ENCODE results near the gene PRKD2.
"Not testable (repeated sequence)": the region's sequence is repeated elsewhere in the genome, so short reads cannot be mapped to it uniquely, and the experiment has no call there.

The PRKD2 gene

GRCh38 chr19:46717034-46717715, at the start of gene PRKD2:
Gene PRKD2 (minus strand): TSS chr19:46717114. CDS start chr19:46716370, 744 bp downstream.
- DNase-seq = peak; percentile 95

- no peak for DNase-seq
These were observed 47.9 kb upstream of the PRKD2 start for GRCh38 chr19:46764817-46765291.

GRCh38 chr19:46762245-46762890, 45.5 kb upstream of the PRKD2 start:
- no peak for DNase-seq

- no peak for DNase-seq
These were observed 44.5 kb upstream of the PRKD2 start for GRCh38 chr19:46761418-46761831.

GRCh38 chr19:46760897-46761296, 44.0 kb upstream of the PRKD2 start:
- DNase-seq = not testable (repeated sequence)

- no peak for DNase-seq
These were observed 43.4 kb upstream of the PRKD2 start for GRCh38 chr19:46760363-46760762.

- DNase-seq = no peak
These were observed 43.0 kb upstream of the PRKD2 start for GRCh38 chr19:46759817-46760333.

- no peak for DNase-seq
These were observed 42.3 kb upstream of the PRKD2 start for GRCh38 chr19:46759206-46759605.

GRCh38 chr19:46756544-46756888, 39.6 kb upstream of the PRKD2 start:
- peak; percentile 50 for DNase-seq

- DNase-seq = no peak
These were observed 39.1 kb upstream of the PRKD2 start for GRCh38 chr19:46755853-46756543.

GRCh38 chr19:46755077-46755852, 38.4 kb upstream of the PRKD2 start:
- DNase-seq = no peak

GRCh38 chr19:46753420-46754155, 36.7 kb upstream of the PRKD2 start:
- peak; percentile 74 for DNase-seq

- DNase-seq = peak; percentile 83
These were observed 31.6 kb upstream of the PRKD2 start for GRCh38 chr19:46748325-46749109.

GRCh38 chr19:46746281-46747057, 29.6 kb upstream of the PRKD2 start, which contains the start of gene STRN4:
Gene STRN4 (minus strand): TSS chr19:46746450. CDS start chr19:46746430, 20 bp downstream.
- no peak for DNase-seq

- DNase-seq = no peak
These were observed 28.8 kb upstream of the PRKD2 start, which contains the start of gene FKRP for GRCh38 chr19:46745521-46746280. Gene FKRP (plus strand): TSS chr19:46746057. CDS start chr19:46755451, 9,394 bp downstream.

- DNase-seq = no peak
These were observed 28.1 kb upstream of the PRKD2 start for GRCh38 chr19:46745030-46745429.

GRCh38 chr19:46744005-46744691, 27.2 kb upstream of the PRKD2 start:
- no peak for DNase-seq

- DNase-seq = no peak
These were observed 26.1 kb upstream of the PRKD2 start for GRCh38 chr19:46742926-46743480.
